B cell (primary cell): Measurements from ENCODE around the gene C10orf90.

Experiments
- CTCF ChIP-seq: fragments of 200-600 bp; IDR thresholded peaks from one replicate; pipeline ENCODE4 v1.8.0; 2022; ENCODE audit warnings: antibody characterized with exemption, mild to moderate bottlenecking
- EZH2 ChIP-seq: IDR thresholded peaks from 2 replicates; pipeline ENCODE4 v1.6.1; 2012; ENCODE audit warnings: borderline replicate concordance, low read depth, mild to moderate bottlenecking, moderate library complexity, low read length; ENCODE audit not compliant: insufficient read depth, poor library complexity, severe bottlenecking

GRCh38 chr10:126432507-126432906 is 238.0 kb downstream of the C10orf90 start:
- TF ChIP-seq CTCF (no peak), EZH2 (no peak)
